Measurements from ENCODE around the gene CST11.

- no peak for TF ChIP-seq POLR2AphosphoS5 (IDR thresholded peaks at IDR 0.05)
- no peak for TF ChIP-seq POLR2A (IDR thresholded peaks at IDR 0.05)
Observed at GRCh38 chr20:23488996-23489395, 36.3 kb upstream of the CST11 start.
